ENCODE data around the gene DLG2.
"Not testable (repeated sequence)": the region's sequence is repeated elsewhere in the genome, so short reads cannot be mapped to it uniquely, and the experiment has no call there.

DLG2 gene

DNA sequence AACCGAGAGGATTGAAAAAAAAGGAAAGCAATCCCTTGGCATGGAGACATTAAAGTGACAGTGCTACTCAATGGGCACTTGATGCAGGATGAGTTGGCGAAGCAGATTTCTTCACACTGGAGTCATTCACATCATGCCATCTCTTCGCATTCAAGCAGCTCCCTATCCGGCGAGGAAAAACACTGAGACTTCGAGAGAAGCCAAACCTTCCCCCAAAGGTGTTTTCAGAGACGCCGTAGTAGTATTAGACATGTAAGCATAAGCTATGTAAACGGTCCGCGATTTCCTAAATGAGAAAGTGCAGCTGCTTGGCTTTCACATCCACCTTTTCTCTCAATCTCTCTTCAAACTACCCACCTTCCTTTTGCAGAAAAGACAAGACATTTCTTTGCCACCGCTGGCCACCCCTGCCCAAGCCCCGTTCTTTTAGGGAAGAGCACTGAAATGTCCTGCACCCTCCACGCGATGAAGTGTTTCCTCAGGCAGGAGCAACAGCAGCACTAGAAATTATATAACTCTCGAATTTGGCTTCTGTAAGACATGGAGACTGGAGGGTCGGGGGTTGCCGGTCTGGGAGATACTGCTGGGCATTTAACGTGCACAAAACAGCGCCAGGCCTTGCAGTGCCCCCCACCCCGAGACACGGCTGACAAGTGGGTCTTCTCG, at the start of gene DLG2:
Gene DLG2 (minus strand): TSS at position 13 of the 666 bp plus-strand sequence.
- no peak for FAIRE-seq
- DNase-seq (ENCODE audit: low spot score): no peak

DNA sequence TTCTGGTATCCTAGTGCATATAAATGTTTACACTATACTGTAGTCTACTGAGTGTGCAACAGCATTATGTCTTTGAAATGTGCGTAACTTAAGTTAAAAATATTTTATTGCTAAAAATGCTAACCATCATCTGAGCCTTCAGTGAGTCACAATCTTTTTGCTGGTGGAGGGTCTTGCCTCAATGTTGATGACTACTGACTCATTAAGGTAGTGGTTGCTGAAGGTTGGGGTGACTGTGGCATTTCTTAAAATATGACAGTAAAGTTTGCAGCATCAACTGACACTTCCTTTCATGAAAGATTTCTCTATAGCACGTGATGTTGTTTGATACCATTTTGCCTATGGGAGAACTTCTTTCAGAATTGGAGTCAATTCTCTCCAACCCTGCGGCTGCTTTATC, 46.2 kb upstream of the DLG2 start:
- FAIRE-seq: no peak
- no peak for DNase-seq (ENCODE audit: low spot score)

DNA sequence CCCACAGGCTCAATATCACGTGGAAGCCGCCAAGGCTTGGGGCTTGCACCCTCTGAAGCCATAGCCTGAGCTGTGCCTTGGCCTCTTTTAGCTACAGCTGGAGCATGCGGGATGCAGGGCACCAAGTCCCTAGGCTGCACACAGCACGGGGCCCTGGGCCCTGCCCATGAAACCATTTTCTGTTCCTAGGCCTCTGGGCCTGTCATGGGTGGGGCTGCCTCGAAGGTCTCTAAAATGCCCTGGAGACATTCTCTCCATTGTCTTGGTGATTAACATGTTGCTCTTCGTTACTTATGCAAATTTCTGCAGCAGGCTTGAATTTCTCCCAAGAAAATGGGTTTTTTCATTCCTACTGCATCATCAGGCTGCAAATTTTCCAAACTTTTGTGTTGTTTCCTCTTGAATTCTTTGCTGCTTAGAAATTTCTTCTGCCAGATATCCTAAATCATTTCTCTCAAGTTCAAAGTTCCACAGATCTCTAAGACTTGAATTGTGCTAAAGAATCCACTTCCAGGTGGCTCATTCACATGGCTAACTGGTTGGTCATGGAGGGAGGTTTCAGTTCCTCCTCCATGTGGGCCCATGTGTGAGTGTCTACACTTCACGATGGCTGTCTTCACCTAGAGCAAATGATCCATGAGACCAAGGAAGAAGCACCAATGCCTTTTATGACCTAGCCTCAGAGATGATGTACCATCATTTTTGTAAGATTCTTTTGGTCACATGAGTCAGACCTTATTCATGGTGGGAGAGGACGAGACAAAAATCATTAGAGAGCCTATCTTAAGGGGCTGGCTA, 45.2 kb upstream of the DLG2 start:
- DNase-seq (ENCODE audit: low spot score) (peak; percentile 14), FAIRE-seq (no peak)

- FAIRE-seq; DNase-seq (ENCODE audit: low spot score): not testable (repeated sequence)
Observed at GRCh38 chr11:85670949-85671663, 44.0 kb upstream of the DLG2 start.

GRCh38 chr11:85668157-85668556, 41.0 kb upstream of the DLG2 start:
- no peak for DNase-seq (ENCODE audit: low spot score)
- FAIRE-seq: no peak

DNA sequence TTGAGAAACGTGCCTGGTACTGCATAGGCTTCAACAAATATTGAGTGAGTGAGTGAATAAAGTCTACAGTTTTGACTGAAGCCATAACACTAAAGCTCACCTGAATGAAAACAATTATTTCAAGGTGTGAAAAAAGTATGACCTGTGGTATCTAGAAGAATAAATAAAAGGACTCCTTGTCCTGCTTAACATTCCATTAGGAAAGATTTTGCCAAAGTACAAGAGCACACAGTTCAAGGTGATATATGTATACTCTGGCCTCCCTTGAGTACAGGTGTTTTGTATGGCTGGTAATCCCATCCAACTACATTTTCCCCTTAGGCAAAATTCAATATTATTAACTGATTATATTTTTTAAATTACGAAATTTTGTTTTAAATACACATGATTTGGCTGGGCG, 39.5 kb upstream of the DLG2 start:
- FAIRE-seq (no peak), DNase-seq (ENCODE audit: low spot score) (no peak)

GRCh38 chr11:85665733-85666132, 38.6 kb upstream of the DLG2 start:
- no peak for FAIRE-seq
- no peak for DNase-seq (ENCODE audit: low spot score)

DNA sequence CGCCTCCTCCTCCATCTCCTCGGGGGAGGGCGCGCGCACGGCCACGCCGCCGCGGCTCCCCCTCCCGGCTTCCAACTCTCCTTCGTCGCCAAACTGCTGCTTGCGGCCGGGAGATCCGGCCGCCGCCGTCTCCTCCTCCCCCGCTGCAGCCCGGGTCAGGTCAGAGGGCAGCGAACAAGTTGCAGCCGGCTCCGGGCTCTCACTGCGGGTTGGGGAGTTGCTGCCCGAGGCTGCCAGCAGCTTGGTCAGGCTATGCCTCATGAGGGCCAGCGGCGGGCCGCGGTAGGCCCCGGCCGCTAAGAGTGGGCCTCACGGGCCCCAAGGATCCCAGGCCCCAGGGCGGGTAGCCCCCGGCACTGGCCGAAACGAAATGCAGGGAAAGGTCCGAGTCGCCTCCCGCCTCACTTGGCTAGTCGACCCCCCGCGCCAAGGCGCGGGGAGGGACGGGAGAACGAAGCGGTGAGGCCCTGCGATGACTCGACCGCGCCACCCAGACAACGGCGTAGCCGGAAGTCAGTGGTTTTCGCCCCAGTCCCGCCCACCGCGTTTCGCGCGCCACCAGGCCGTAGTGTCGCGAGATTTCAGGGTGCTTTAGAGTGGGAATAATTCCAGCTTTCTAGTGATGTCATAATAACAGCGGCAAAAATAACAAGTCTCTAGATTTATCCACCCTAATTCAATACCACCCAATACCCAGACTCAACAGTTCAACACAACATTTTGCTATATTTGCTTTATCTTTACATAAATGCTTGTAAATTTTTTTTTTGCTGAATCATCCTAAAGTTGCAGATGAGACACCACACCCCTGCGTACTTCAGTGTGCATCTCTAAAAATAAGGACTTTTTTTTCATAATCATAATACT, 37.7 kb upstream of the DLG2 start, which contains the start of gene CREBZF:
Gene CREBZF (minus strand): TSS at position 515 of the 867 bp plus-strand sequence. CDS start 254 bp downstream, at position 261.
- peak; percentile 84 for DNase-seq (ENCODE audit: low spot score)
- FAIRE-seq: peak; percentile 72

DNA sequence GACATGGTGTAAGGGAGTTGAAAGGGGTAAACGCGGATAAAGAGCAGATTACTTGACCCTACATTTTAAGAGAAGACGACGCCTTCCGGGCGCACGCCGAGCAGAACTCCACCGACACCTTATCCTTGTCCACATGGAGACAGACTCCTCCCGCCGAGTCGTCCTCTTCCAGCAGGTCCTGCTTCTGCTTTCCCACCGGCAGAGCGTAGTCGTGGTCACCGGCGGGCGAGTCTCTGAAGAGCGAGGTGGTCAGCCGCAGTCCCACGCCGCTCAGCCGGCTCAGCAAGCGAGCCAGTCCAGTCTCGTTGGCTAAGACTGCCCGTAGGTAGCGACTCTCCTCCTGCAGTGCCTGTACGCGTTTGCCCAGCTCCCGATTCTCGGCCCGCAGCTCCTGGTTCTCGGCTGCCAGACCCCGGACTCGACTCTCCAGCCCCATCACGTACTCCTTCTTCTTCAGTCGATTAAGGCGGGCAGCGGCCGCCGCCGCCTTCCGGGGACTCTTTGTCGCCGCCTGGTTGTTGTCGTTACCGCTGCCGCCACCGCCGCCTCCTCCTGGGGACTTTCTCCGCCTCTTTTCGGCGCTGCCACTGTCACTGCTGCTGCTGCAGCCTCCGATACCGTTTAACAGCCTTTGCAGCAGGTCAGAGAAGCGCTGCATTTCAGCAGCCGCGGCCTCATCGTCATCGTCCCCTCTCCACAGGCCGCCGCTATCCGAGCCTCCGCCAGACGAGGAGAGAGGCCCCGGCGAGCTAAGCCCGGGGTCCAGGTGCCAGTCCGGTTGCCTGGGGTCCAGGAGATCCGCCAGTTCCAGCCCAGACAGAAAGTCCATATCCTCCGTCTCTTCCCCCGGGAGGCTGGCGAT, 36.8 kb upstream of the DLG2 start:
- DNase-seq (ENCODE audit: low spot score) (peak; percentile 54), FAIRE-seq (no peak)

GRCh38 chr11:85663080-85663752, 36.1 kb upstream of the DLG2 start:
- FAIRE-seq (no peak), DNase-seq (ENCODE audit: low spot score) (no peak)

GRCh38 chr11:85661972-85662664, 35.0 kb upstream of the DLG2 start:
- DNase-seq (ENCODE audit: low spot score): no peak
- FAIRE-seq: no peak

DNA sequence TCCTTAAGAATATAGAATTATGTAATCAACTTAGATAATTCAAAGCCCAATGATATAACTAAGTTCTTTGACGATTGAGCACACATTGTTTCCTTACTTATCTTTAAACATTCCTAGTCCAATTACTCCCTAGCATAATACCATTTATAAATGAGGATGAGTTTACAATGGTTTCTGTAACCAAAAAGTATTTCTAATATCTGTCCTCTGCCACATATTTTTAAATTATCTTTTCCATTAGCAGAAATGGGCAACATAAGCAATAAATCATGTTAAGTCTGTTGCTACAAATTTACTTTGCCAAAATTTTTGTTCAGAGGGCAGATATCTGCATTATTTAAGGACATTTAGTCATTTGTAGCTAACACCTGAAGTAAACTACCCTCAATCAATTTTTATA, 31.0 kb upstream of the DLG2 start:
- no peak for FAIRE-seq
- no peak for DNase-seq (ENCODE audit: low spot score)

DNA sequence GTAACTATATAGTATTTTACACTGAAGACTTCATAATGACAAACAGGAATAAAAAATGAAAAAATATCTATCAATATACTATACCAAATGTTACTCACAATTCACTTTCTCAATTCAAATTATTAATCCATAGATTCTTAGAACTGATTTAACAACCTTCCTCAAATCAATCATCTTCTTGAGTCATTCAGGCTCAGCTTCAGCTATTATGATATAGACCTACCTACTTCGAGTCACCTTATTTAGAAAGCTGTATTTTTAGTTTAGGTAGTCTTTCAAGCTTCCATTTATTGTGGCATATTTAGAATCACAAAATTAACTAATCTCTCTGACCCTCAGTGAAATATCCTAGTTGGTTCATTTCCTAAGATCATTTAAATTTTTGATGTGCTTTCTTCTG, 29.6 kb upstream of the DLG2 start:
- DNase-seq (ENCODE audit: low spot score): no peak
- FAIRE-seq: no peak

DNA sequence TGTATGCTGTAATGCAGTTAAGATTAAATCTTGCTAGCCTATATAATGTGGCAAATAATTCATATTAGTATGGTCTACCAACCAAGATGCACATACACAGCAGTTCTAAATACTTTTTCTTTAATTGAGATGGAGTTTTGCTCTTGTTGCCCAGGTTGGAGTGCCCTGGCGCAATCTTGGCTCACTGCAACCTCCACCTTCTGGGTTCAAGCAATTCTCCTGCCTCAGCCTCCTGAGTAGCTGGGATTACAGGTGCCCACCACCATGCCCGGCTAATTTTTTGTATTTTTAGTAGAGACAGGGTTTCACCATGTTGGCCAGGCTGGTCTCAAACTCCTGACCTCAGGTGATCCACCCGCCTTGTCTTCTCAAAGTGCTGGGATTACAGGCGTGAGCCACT, 27.2 kb upstream of the DLG2 start:
- not testable (repeated sequence) for FAIRE-seq; DNase-seq (ENCODE audit: low spot score)

GRCh38 chr11:85652786-85653447, 25.8 kb upstream of the DLG2 start:
- DNase-seq (ENCODE audit: low spot score) (no peak), FAIRE-seq (no peak)

- no peak for FAIRE-seq
- DNase-seq (ENCODE audit: low spot score): no peak
Observed at GRCh38 chr11:85651118-85651517, 24.0 kb upstream of the DLG2 start.

DNA sequence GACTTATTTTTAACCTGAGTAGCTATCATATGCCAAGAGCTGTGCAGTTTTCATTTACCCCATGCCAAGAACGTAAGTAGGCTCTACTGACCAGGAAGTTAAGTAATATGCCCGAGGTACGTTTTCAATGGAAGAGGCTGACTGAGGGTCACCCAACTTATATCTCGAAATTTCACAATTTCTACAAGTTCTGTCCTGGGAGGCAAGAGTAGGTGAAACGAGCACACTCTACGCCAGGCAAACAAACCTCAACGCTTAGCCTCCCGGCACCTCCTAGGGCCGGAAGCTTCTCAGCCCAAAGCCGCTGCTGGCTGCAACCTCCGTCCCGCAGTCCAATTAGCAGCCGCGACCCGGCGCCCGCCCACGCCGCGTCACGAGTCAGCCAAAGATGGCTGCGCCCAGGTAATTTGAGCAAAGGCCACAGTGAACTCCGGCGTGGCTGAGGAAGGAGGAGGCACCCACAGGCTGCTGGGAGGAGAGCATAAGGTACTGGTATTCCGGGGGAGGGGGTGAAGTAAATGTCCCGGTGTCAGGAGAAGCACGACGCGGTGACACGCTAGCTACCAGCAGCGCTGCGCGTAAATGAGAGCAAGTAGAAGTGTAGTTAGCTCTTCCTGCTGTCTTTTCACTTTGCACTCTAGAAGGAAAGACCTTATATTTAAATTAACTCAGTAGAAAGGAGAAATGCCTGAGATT, 20.6 kb upstream of the DLG2 start, which contains the start of gene TMEM126A:
Gene TMEM126A (plus strand): TSS at position 364 of the 696 bp plus-strand sequence. CDS start 2,289 bp downstream, outside the sequence.
- DNase-seq (ENCODE audit: low spot score): peak; percentile 62
- FAIRE-seq: peak; percentile 40

GRCh38 chr11:85647078-85647477, 19.9 kb upstream of the DLG2 start:
- no peak for FAIRE-seq
- no peak for DNase-seq (ENCODE audit: low spot score)
